ENCODE measurements around the gene APOBEC3B.

DNA sequence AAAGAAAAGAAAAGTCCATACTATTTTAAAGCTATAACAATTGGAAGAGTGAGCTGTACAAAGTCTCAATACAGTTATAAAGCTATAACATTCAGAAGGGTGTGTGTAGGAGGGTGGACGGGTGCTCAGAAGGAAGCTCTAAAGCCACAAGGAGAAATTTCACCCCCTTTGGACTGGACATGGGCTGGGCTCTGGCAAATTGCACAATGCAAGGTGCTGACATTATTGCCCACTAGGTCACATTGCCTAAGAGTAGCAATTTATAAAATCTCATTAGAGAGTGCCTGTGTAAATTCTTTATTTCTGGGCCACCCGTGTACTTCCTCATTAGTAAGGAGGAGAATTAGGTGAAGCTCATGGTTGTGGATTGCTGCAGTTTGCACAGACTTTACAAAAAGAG is 30.4 kb upstream of the APOBEC3B start:
- no peak for TF ChIP-seq EP300 (IDR thresholded peaks at IDR 0.05)
- TF ChIP-seq, protein P1, sequence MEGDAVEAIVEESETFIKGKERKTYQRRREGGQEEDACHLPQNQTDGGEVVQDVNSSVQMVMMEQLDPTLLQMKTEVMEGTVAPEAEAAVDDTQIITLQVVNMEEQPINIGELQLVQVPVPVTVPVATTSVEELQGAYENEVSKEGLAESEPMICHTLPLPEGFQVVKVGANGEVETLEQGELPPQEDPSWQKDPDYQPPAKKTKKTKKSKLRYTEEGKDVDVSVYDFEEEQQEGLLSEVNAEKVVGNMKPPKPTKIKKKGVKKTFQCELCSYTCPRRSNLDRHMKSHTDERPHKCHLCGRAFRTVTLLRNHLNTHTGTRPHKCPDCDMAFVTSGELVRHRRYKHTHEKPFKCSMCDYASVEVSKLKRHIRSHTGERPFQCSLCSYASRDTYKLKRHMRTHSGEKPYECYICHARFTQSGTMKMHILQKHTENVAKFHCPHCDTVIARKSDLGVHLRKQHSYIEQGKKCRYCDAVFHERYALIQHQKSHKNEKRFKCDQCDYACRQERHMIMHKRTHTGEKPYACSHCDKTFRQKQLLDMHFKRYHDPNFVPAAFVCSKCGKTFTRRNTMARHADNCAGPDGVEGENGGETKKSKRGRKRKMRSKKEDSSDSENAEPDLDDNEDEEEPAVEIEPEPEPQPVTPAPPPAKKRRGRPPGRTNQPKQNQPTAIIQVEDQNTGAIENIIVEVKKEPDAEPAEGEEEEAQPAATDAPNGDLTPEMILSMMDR (IDR thresholded peaks at IDR 0.05), result no peak

All from stomach (tissue), 4 donors.